Muscle of back (tissue), 11 donors: ENCODE results near the gene SELENOH. TPM values are rescaled to one million over a fixed set of nuclear protein-coding genes. Genes with fewer than 3 reads are reported as not detected.

Source experiments
- DNase-seq, 3 donors: peaks; one replicate each; pipeline versions ENCODE4 v3.0.0 to v3.0.0-alpha.2; 2013
- polyA plus RNA-seq, 10 donors: library from polyadenylated mRNA; unstranded; fragments of 120-200 nt; gene quantifications; one replicate each; pipeline ENCODE4 v1.2.1, GENCODE V29; 2013; ENCODE audit not compliant: insufficient read length in 10 of 10

SELENOH gene
- polyA plus RNA-seq, 10 donors, result 56.5 to 90.1 (median 69.9) TPM

DNA sequence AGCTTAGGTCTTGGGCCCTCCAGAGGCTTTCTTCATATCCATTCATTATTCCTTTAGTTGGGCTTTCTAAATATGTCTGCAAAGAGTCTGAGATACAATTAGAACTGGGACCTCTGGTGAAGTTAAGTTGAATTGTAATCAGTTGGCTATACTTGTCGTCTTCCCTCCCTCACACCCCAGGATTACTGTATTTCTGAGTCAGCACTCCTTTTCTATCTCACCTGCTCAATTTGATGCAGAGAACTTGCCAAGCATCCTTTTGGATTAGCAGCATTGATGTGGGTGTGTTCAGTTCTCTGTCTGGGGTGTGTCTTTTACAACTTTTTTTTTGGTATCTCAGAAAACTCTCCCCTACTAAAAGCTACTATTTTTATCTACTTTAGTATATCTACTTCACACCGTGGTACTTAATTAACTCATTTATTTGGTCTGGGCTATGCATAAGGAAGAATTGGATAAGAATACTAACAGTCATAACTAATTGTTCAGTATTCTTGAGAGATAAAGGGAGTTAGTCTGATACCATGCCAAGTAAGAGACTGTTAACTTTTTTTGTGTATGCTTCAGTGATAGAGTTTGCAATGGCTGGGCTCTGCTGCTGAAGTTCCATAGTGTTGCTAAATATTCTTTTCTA, 35.4 kb downstream of the SELENOH start:
- DNase-seq, result peak in 1 of 3 donors; percentile 18

DNA sequence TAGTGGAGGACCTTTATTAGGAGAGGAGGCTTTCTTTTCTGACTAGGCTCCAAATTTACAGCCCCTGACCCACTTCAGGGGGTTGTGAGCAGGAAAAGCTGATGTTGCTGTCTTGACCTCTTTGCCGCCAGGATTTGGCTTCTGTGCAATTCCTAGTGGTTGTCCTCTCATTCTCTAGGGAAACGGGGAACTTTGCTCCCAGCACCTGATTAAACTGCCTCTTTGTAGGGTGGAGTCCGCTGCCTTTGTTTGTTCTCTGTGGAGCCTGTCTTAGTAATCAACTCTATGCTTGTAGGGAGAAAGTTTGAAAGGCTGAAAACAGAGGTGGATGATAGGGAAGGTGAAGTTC, 36.7 kb downstream of the SELENOH start:
- DNase-seq, result no peak

DNA sequence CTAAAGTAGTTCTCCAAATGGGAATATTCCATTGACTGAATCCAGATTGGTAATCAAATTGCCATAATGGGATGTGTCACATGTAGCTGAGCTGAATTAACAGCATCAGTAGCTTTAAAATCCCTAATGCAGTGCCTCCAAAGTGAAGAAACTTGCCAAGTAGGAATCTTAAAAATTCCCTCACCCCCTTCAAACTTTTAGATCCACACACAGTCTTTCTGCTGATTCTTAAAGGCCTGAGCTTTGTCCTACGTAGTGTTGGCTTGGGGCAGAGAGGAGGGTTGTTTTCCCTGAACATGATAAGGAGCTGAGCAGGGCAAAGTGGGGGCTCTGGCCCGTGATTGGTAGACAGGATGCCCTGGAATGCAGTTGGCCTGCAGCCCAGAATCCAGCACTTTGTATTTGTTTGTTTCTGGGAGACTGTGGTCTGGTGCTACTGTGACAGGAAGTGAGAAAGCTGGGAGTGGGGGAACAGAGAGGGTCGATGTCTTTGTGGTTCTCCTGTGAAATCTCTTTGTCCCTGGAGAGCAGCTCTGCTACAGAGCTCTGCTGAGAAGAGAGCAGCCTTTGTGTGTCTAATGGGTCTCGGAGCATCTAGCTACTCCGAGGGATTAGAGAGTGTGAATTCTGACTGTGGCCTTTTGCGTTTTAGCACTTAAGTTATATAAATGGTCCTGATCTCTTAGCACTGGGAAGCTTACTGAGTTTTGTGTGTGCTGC, 37.2 kb downstream of the SELENOH start:
- DNase-seq, result peak; percentile 90 to 98 (median 95)

DNA sequence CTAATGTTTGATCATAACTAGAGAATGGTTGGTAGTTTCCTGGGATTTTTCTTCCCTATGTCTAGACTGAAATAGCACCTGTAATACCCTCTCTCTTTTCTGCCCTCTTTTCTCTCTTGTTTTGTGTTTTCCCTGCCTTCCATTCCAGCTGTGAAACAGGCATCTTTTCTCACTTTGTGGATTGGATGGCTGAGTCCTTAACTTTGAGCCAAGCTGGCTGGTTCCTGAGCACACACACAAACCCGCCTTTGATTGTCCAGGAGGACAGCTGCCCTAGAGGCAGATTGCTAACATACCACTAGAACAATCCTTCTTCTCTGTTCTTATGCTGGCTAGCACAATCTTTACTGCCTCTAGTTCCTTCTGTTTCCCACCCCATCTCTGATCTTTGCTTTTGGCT, 38.0 kb downstream of the SELENOH start:
- peak in 2 of 3 donors; percentile 42 to 63 for DNase-seq

GRCh38 chr11:57781529-57781943, 40.2 kb downstream of the SELENOH start:
- no peak for DNase-seq

DNA sequence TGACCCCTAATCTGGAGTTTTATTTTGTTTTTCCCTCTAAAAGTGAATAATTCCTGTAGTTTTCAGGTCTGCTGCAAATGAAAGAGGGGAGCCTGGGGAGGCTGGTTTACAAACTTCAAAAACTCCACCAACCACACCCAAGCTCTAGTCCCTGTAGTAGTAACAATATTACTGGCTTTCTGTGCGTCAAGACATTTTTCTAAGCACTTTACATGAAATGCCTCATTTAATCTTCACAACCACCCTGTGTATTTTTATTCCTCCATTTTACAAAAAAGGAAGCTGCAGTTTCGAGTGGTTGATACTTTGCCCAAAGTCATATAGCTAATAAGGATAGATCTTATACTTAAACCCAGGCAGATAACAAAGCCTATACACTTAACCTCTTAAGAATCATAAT, 43.8 kb downstream of the SELENOH start:
- DNase-seq, result no peak

GRCh38 chr11:57786436-57786835, 45.1 kb downstream of the SELENOH start:
- DNase-seq, result no peak

GRCh38 chr11:57787006-57787604, 45.8 kb downstream of the SELENOH start:
- DNase-seq, result no peak

DNA sequence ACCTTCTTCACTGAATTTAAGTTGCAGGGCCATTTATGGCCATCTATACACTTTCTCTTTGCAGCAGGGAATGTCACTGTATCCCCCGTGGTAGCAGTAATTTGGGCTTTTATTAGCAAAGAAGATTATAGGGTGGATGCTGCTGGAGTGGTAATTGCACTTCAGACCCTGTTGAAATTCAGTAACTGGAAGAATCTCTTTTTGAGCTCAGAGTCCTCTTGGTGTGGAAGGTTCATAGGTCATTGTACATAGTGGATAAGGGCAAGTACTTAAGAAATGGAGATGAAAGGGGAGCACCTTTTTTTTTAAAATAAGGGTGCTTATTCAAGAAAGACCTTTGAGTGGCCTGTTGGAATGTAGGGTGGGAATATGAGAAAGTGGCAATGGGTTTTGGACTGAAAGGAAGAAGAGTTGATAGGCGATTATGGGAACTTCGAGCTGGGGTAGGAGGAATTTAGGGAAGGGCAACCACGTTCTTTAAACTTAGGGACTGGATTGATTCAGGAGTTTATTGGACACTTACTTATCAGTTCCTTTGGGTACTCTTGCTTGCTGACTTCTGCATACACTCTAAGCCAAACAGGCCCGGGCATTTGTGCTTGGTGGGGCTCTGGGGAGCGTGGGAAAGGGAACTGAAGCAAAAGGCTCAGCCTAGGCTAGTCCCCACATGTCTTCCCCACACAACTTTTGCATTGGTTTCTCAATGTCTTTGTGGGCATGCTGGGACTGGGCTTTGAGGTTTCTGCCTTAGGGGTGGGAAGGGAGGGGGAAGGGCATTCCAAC, 46.8 kb downstream of the SELENOH start:
- DNase-seq, result peak in 1 of 3 donors; percentile 16

- DNase-seq, result no peak
These were observed 47.4 kb downstream of the SELENOH start for GRCh38 chr11:57788703-57789088.

DNA sequence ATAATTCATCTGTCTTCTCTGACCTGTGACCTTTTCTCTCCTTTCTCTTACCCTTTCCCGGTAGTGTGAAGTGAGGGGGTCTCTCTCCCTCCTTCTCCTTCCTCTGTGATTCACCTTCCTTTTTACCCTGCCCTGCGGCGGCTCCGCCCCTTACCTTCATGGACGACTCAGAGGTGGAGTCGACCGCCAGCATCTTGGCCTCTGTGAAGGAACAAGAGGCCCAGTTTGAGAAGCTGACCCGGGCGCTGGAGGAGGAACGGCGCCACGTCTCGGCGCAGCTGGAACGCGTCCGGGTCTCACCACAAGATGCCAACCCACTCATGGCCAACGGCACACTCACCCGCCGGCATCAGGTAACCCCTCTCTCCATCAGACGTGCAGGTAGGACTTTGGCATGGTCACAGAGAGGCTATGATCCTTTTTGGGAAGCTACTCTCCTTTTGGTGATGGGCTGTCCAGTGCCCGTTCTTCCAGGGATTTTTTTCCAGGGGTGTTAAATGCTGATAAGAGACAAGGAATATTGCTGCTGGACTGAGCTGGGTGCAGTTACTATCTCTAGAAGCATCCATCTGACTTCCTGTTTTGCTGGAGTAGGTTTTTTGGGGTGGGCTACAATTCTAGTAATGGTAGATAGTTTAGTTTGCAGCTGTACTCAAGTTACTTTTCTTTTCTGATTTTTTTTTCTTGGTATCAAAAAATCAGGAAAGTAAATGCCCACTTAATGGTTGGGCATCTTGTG, 50.2 kb downstream of the SELENOH start:
- no peak for DNase-seq

DNA sequence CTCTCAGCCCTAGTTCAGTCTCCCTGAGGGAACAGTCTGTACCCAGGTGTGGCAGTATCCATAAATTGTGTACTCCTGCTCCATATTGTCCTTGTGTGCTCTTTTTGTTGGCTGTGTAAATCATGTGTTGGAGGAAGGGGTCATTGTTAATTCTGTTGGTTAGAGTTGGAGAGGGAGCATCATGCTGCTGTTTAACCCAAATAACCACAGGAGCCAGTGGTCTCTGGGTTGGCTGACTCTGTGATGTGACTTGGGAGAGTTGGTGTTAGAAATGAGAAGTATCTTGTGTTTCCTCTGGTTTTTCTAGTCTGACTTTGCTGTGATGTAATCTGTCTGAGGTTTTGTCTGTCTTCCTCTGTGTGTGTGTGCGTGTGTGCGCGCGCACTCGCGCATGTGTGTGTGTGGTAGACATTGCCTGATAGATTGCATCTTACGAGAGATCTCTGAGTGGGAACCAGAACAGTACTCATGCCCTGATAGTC, 50.8 kb downstream of the SELENOH start:
- DNase-seq, result peak in 1 of 3 donors; percentile 59

DNA sequence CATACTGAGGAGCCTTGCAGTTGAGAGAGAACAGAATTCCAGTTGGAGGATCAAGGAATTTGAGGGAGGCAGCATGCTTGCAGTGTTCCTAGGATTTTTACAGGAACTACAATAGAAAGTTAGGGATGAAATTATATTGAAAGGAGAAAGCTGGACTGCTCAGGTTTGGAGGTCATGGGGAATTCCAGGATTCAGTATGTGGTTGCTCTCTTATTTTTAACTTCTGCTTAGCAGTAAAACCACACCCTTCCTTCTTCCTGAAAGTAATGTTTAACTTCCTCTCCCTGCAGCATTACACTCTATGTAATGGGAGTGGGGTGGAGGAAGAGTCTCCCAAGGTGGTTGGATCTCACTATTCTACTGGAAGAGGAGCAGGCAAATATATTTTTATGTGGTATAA, 51.6 kb downstream of the SELENOH start:
- peak in 1 of 3 donors; percentile 36 for DNase-seq

Other genes starting within 250 kb of the SELENOH start
- 10 to 100 TPM in 6 of 10 donors, 1 to 10 TPM in 4; 7.8 to 14.9 (median 10.2) TPM for gene SLC43A1, start 225.8 kb upstream of the SELENOH start, polyA plus RNA-seq
- 10 to 100 TPM; 28.8 to 57.7 (median 36.6) TPM for gene TIMM10, start 210.7 kb upstream of the SELENOH start, polyA plus RNA-seq
- 100 to 1,000 TPM in 9 of 10 donors, 10 to 100 TPM in 1; 78.8 to 282 (median 173) TPM for gene SMTNL1, start 203.9 kb upstream of the SELENOH start, polyA plus RNA-seq
- 10 to 100 TPM; 16.5 to 27.4 (median 24.2) TPM for gene UBE2L6, start 173.8 kb upstream of the SELENOH start, polyA plus RNA-seq
- gene SERPING1, start 143.8 kb upstream of the SELENOH start, polyA plus RNA-seq, result 100 to 1,000 TPM in 5 of 10 donors, 10 to 100 TPM in 5; 79.3 to 123 (median 102) TPM
- 1 to 10 TPM; 1.1 to 3.4 (median 1.6) TPM for gene YPEL4, start 91.6 kb upstream of the SELENOH start, polyA plus RNA-seq
- gene CLP1, start 83.7 kb upstream of the SELENOH start, polyA plus RNA-seq, result 10 to 100 TPM in 1 of 10 donors, 1 to 10 TPM in 9; 7.0 to 12.2 (median 8.9) TPM
- gene ZDHHC5, start 73.4 kb upstream of the SELENOH start, polyA plus RNA-seq, result 10 to 100 TPM; 27.2 to 36.7 (median 30.5) TPM
- gene MED19, start 29.3 kb upstream of the SELENOH start, polyA plus RNA-seq, result 10 to 100 TPM; 10.3 to 15.8 (median 12.8) TPM
- gene TMX2, start 28.9 kb upstream of the SELENOH start, polyA plus RNA-seq, result 10 to 100 TPM; 45.4 to 63.9 (median 55.3) TPM
- gene BTBD18, start 10.3 kb downstream of the SELENOH start, polyA plus RNA-seq, result under 1 TPM in 7 of 10 donors, not detected in 3; 0.08 to 0.38 (median 0.13) TPM
- 100 to 1,000 TPM; 103 to 155 (median 134) TPM for gene CTNND1, start 20.3 kb downstream of the SELENOH start, polyA plus RNA-seq